Mucosa of gallbladder (tissue), 1 donor: Measurements from ENCODE around the gene OSBPL10. TPM values are rescaled to one million over a fixed set of nuclear protein-coding genes. Genes with fewer than 3 reads are reported as not detected.

Source experiments
- DNase-seq: peaks from one replicate; pipeline ENCODE4 v3.0.0-alpha.2; 2020; ENCODE audit warnings: low spot score
- total RNA-seq: library from RNA; stranded (reverse); gene quantifications from one replicate; pipeline ENCODE4 v1.2.1, GENCODE V29; 2021
- donor health status: DM: no; HTN: no; CAD: no.

The OSBPL10 gene
- total RNA-seq, 1 donor from 2014 or later, result 70.6 TPM

- no peak for DNase-seq
These were observed 205.0 kb downstream of the OSBPL10 start for GRCh38 chr3:31776016-31776415.

- no peak for DNase-seq
These were observed 205.7 kb downstream of the OSBPL10 start for GRCh38 chr3:31775383-31775782.

- DNase-seq, result no peak
These were observed 208.1 kb downstream of the OSBPL10 start for GRCh38 chr3:31772758-31773473.

GRCh38 chr3:31772272-31772671 lies 208.8 kb downstream of the OSBPL10 start:
- no peak for DNase-seq

GRCh38 chr3:31770822-31771326 lies 210.2 kb downstream of the OSBPL10 start:
- no peak for DNase-seq

GRCh38 chr3:31768479-31769125 lies 212.5 kb downstream of the OSBPL10 start:
- DNase-seq, result peak; percentile 59

GRCh38 chr3:31767920-31768319 lies 213.1 kb downstream of the OSBPL10 start:
- no peak for DNase-seq

GRCh38 chr3:31766669-31767068 lies 214.4 kb downstream of the OSBPL10 start:
- no peak for DNase-seq

GRCh38 chr3:31765871-31766270 lies 215.2 kb downstream of the OSBPL10 start:
- no peak for DNase-seq

- DNase-seq, result no peak
These were observed 217.3 kb downstream of the OSBPL10 start for GRCh38 chr3:31763731-31764130.

GRCh38 chr3:31762888-31763351 lies 218.1 kb downstream of the OSBPL10 start:
- DNase-seq, result no peak

GRCh38 chr3:31762097-31762764 lies 218.8 kb downstream of the OSBPL10 start:
- DNase-seq, result no peak

GRCh38 chr3:31760654-31761053 lies 220.4 kb downstream of the OSBPL10 start:
- DNase-seq, result no peak

GRCh38 chr3:31758322-31758965 lies 222.6 kb downstream of the OSBPL10 start:
- DNase-seq, result no peak

GRCh38 chr3:31755926-31756658 lies 225.0 kb downstream of the OSBPL10 start:
- no peak for DNase-seq

- DNase-seq, result no peak
These were observed 226.3 kb downstream of the OSBPL10 start for GRCh38 chr3:31754575-31755278.

- no peak for DNase-seq
These were observed 228.0 kb downstream of the OSBPL10 start for GRCh38 chr3:31753050-31753425.

GRCh38 chr3:31752305-31753049 lies 228.6 kb downstream of the OSBPL10 start:
- DNase-seq, result no peak

GRCh38 chr3:31750341-31750740 lies 230.7 kb downstream of the OSBPL10 start:
- no peak for DNase-seq

GRCh38 chr3:31748933-31749295 lies 232.1 kb downstream of the OSBPL10 start:
- DNase-seq, result no peak
